DMS153 treated with DMSO at 0.1 percent for 48 hours (cell line): ENCODE measurements around the gene ADARB2.

ENCODE experiments used
- DNase-seq: peaks from one replicate; lab custom pipeline; 2025; ENCODE audit not compliant: unreplicated experiment; lab: John Stamatoyannopoulos, UW

Gene ADARB2

DNA sequence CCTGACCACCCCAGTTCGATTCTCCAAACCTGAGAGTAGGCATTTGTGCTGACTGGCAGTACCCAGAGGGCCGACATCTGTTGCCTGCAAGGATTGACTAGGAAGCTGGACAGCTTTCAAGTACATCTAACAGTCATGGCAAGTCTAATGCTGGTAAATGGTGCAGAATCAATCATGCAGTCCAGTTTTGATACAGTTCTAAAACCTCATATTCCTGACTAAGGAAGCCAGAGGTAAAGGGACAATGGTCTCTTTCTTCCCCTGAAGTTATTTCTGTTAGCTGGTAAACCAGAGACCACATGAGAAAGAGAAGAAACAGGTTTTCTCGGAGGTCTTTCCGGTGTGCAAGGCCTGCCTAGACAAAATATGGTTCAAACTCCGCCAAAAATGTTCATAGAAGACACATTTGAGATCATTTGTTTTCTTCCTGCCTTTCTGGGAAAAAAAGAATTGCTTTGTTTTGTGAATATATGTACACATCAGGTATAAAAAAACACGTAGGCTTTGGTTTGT, 584.0 kb downstream of the ADARB2 start:
- no peak for DNase-seq

DNA sequence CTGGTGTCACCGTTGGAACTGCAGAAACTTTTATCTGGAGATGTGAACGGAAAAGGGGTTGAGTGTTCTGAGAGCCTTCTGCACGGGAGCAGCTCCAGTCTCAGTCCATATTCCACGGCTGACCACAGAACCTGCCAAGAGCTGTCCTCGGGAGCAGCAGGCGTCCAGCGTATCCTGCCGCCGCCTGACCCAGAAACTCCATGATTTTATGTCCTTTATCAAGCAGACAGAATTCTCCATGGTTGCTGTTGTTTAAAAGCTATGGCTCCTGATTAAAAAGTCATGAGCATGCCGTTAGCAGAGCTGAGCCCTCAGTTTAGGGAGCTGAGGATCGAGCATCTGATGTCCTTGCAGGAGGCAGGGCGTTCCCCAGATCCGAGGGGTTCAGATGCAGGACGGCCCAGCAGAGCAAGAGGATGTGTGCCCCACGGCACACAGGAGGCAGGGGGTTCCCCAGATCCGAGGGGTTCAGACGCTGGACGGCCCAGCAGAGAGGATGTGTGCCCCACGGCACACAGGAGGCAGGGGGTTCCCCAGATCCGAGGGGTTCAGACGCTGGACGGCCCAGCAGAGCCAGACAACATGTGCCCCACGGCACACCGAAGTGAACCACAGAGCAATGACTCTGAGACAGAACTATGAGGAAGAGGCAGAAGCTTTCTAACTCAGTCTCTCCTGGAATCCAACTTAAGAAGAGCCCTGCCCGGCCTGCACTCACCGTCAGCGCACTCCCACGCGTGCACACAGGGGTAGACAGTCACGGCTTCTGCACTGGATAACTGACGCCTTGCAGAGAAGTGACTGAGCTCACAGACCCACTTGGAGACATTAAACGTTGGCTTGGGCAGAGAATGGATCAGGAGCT, 584.7 kb downstream of the ADARB2 start:
- no peak for DNase-seq

DNA sequence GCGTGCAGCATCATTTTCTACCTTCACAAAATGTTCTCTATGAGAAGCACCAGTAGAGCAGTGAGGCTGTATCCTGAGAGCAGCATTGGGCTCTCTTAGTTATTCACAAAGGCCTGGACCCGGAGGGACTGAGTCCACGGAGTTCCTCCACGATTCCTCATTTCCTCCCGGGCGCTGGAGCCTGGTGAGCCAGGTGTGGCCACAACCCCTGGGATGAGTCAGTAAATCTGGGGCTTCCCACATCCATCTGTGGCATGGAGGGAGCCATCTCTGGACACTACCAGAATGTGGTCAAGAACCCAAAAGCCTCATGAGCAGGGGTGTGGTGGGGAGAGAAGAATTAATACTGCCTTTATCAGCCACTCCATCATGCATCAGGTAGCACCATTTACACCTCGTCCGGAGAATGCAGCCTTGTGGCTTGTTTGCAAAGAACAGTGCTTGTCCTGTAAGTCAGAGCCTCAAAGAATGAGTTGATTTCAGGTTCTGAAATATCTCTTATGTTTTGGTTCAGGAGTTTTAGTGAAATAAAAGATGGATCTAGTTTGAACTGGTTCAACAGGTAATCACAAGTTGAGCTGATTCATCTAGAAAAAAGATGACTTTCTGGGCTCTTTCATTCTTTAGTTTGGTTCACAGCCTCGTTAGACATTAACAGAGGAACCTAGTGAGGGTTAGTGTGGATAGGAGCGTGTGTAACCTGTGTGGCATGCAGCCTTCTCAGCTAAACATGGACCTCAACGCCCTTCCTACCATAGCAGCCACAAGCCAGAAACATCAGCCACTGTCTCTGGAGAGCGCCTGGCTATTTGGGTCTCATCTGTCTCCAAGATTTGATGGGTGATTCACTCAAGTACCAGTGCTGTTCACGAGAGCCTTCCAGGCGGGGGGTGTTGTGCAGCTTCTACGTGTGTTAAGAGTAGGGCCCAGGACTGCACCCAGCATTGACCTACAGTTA, 586.0 kb downstream of the ADARB2 start:
- DNase-seq: no peak

- DNase-seq: no peak
Observed at GRCh38 chr10:1150638-1150955, 586.7 kb downstream of the ADARB2 start.

DNA sequence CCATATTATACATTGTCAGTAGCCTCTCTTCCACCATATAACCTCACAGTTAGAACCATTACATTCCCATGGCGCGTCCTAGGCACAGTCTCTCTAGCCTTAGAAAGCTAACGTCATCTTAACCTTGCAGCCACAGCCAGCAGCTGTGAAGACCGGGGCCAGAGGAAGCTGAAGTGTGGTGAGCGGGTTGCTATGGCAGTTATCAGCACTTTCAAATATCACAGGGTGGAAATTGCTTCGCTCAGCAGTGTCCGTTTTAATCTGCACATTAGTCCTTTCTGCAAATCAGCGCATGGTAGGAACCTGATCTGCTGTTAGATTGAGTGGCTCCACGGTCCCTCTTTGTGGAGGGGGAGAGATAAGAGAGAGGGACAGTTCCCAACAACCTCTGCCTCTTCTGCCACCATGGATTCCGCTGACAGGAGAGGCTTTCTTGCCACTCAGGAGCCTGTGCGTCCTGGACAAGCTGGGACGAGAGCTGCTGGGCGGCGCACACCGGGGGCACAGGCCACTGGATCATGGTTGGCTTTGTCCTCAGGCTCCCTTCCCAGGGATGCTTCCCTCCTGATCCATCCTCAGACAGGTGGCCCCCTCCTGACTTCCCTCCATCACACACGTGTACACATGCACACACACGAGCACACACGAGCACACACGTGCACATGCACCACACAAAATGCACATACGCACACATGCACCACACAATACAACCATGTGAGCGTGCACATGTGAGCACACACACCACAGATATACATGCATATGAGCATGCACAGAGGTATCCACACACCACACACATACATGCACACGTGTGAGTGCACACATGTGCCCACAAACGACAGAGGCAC, 587.3 kb downstream of the ADARB2 start:
- no peak for DNase-seq

- no peak for DNase-seq
Observed at GRCh38 chr10:1148855-1149605, 588.3 kb downstream of the ADARB2 start.

- DNase-seq: no peak
Observed at GRCh38 chr10:1147810-1148209, 589.5 kb downstream of the ADARB2 start.

DNA sequence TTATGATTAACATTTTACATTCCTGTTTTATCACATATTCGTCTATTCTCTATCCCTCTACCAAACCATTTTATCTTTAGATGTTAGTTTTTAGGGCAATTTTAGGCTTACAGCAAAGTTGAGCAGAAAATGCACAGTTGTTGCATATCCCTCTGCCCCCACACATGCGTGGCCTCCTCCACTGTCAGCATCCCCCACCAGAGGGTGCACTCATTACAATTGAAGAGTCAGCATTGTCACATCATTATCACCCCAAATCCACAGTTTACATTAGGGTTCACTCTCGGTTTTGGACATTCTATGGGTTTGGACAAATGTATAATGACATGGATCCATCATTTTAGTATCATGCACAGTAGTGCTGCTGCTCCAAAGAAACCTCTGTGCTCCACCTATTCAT, 594.7 kb downstream of the ADARB2 start:
- DNase-seq: no peak

DNA sequence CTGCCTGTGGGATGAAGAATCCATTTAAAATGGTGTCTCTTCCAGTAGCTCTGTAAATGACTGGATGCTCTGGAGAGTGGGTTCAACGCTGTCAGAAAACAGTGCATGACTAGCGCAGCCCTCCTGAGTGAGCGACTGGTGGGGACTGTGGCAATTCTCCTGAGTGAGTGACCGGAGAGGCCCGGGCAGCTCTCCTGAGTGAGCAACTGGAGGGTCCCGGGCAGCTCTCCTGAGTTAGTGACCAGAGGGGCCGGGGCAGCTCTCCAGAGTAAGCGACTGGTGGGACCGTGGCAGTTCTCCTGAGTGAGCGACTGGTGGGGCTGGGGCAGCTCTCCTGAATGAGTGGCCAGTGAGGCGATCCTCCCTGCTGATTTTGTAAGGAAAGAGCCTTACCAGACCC, 595.6 kb downstream of the ADARB2 start:
- DNase-seq: no peak

GRCh38 chr10:1141261-1141660, 596.1 kb downstream of the ADARB2 start:
- no peak for DNase-seq

DNA sequence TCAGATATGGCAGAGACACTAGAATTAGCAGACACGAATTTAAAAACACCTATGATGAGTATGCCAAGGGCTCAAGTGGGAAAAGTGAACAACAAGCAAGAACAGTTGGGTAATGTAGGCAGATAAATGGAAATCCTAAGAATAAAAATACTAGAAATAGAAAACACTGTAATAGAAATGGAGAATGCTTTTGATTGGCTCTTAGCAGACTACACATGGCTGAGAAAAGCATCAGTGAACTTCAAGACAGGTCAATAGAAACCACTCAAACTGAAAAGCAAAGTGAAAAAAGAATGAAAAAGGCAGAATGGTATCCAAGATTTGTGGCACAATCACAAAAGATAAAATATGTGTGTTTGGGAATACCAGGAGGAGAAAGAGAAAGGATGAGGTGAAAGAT, 598.8 kb downstream of the ADARB2 start:
- DNase-seq: no peak

GRCh38 chr10:1137499-1138163, 599.7 kb downstream of the ADARB2 start:
- no peak for DNase-seq

DNA sequence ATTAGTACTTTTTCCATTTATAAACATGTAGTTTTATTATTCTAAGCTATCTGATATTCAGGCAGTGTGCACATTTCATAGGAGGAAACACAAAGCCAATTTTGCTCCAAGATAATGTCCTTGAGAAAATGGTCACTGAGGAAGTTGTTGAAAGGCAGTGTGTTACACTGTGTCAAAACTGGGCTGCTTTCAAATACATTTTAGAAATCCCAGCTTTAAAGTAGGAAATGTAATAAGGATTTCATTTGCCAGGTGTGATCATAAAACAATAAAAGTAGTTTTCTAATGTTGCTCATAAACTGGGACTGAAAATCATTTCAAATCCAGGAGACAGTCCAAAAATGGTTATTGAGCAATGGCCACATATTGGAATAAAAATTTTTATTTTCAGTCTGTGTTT, 601.1 kb downstream of the ADARB2 start:
- DNase-seq: no peak

GRCh38 chr10:1134156-1134555, 603.2 kb downstream of the ADARB2 start:
- no peak for DNase-seq

DNA sequence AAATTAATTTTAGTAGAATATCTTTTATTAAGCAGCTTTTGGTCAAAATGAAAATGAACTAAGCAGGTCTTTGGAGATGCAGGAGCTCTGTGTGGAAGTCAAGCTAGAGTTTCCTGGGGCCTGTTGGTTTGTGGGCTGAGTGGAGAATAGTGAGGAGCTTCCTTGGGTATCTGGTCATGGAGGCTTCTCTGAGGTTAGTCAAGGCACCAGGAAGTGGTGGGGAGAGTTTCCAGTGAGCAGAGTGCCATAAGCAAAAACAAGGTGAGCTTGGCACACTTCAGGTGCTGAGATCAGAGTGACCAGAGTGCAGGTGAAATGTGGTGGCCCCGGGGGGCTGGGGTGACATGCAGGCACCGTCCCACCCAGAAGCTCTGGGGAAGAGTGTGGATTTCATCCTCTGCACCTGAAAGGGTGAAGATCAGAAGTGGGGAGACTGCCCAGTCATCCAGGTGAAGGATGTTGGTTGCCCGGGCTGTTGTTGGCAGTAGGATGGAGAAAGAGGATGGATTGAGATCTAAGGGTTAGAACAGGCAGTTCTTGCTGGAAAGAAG, 603.8 kb downstream of the ADARB2 start:
- no peak for DNase-seq

- DNase-seq: no peak
Observed at GRCh38 chr10:1132584-1132983, 604.7 kb downstream of the ADARB2 start.

- DNase-seq: no peak
Observed at GRCh38 chr10:1130995-1131790, 606.1 kb downstream of the ADARB2 start.

GRCh38 chr10:1130226-1130625, 607.1 kb downstream of the ADARB2 start:
- no peak for DNase-seq

- no peak for DNase-seq
Observed at GRCh38 chr10:1128649-1129048, 608.7 kb downstream of the ADARB2 start.
